Prostate gland (tissue), 2 donors: ENCODE results near the gene UBQLN1. TPM values are rescaled to one million over a fixed set of nuclear protein-coding genes. Genes with fewer than 3 reads are reported as not detected.
A peak's percentile ranks its signal among the peaks of the same experiment; 100 is the strongest.

Experiments
- DNase-seq: peaks from one replicate; pipeline ENCODE4 v3.0.0-alpha.2; 2019; ENCODE audit warnings: low spot score
- H3K27ac ChIP-seq, 2 donors: fragments of 200-600 bp; sonication (generic); 2 replicates each; pipeline ENCODE4 v1.5.1; 2017 to 2019
- H3K27me3 ChIP-seq: fragments of 200-600 bp; sonication (generic); replicated peaks from 2 replicates; pipeline ENCODE4 v1.5.1; 2019; ENCODE audit not compliant: insufficient read depth
- H3K36me3 ChIP-seq, 2 donors: fragments of 200-600 bp; sonication (generic); 1 replicate in 1 of 2; 2 replicates in 1 of 2; pipeline versions ENCODE4 v1.5.1 to v1.8.1; 2017 to 2019
- H3K4me1 ChIP-seq: fragments of 200-600 bp; sonication (generic); replicated peaks from 2 replicates; pipeline ENCODE4 v1.5.1; 2019
- H3K4me3 ChIP-seq, 2 donors: fragments of 200-600 bp; sonication (generic); 2 replicates each; pipeline ENCODE4 v1.5.1; 2017 to 2019
- H3K9me3 ChIP-seq: fragments of 200-600 bp; sonication (generic); 2 replicates; pipeline ENCODE4 v1.5.1; 2017
- CTCF ChIP-seq, 4 experiments: fragments of 200-600 bp in 2 of 4; fragments of 450-650 bp in 2 of 4; sonication (generic) in 2 of 4; IDR thresholded peaks; 1 replicate in 3 of 4; 2 replicates in 1 of 4; pipeline ENCODE4 v1.5.1; 2016 to 2019; ENCODE audit warnings: antibody characterized with exemption in 4 of 4, mild to moderate bottlenecking in 2 of 4, moderate library complexity in 2 of 4
- POLR2A ChIP-seq: fragments of 450-650 bp; IDR thresholded peaks from one replicate; pipeline ENCODE4 v1.6.1; 2016; ENCODE audit warnings: antibody characterized with exemption, mild to moderate bottlenecking
- POLR2AphosphoS5 ChIP-seq: sonication (generic); formaldehyde crosslinking; IDR thresholded peaks from one replicate; pipeline ENCODE4 v1.6.1; 2017; ENCODE audit warnings: antibody characterized with exemption
- WGBS: methylation state at CpG from one replicate; pipeline ENCODE4 v1.1.5; 2018; 5-methylcytosine and 5-hydroxymethylcytosine counted together
- intact Hi-C: fragments of 100-400 bp; cut with DNase I; formaldehyde crosslinking; loops from one replicate; pipeline ENCODE4 v1.14.2; 2022
- total RNA-seq, 2 donors: library from RNA; depleted of rRNA; stranded (reverse); fragments of >200 nt; gene quantifications; one replicate each; pipeline ENCODE4 v1.1.0, GENCODE V29; 2016

Gene UBQLN1
- total RNA-seq, 2 donors from 2014 or later, result 106 to 155 TPM

GRCh38 chr9:83629433-83630104 is 78.2 kb downstream of the UBQLN1 start:
- intact Hi-C loops, result loop anchor here (10.0 kb wide), 1 partner anchor 185 kb away; the partner anchor contains the start of gene GKAP1
- no peaks in the 10 kb centered on the region for H3K4me1 ChIP-seq
- DNase-seq, result no peak
- WGBS, result 86% methylated on average over 7 of the region's 7 CpGs
- no peaks in the 10 kb centered on the region for H3K27me3 ChIP-seq
- no peaks in the 10 kb centered on the region for H3K36me3 ChIP-seq
- no peak overlapping the region for H3K4me3 ChIP-seq
- no peaks in the 10 kb centered on the region for H3K9me3 ChIP-seq
- no peak overlapping the region for H3K27ac ChIP-seq
- TF ChIP-seq POLR2A (no peak), POLR2AphosphoS5 (no peak), CTCF (IDR thresholded peaks at IDR 0.05) (no peak)

DNA sequence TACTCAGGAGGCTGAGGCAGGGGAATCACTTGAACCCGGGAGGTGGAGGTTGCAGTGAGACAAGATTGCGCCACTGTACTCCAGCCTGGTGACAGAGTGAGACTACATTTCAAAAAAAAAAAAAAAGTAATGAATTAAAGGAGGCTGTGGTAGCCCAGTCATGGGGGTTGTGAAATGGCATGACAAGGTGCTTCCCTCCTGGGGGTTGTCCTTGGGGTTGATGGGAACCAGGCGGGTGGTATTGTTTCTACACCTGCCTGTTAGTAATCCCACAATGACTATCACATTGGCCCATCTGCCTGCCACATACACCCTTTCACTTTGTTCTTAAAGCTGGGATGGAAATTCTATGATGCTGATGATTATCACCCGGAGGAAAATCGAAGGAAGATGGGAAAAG is 79.2 kb downstream of the UBQLN1 start:
- no peak overlapping the region for H3K27ac ChIP-seq
- no peak for DNase-seq
- H3K4me3 ChIP-seq, result no peak overlapping the region
- H3K4me1 ChIP-seq, result no peaks in the 10 kb centered on the region
- 97% methylated on average over 5 of the region's 5 CpGs for WGBS
- no peaks in the 10 kb centered on the region for H3K27me3 ChIP-seq
- TF ChIP-seq POLR2A (no peak), POLR2AphosphoS5 (no peak), CTCF (IDR thresholded peaks at IDR 0.05) (no peak)
- no peaks in the 10 kb centered on the region for H3K36me3 ChIP-seq
- H3K9me3 ChIP-seq, result no peaks in the 10 kb centered on the region
- intact Hi-C loops, result loop anchor here (10.0 kb wide), 1 partner anchor 186 kb away; the partner anchor contains the start of gene GKAP1

DNA sequence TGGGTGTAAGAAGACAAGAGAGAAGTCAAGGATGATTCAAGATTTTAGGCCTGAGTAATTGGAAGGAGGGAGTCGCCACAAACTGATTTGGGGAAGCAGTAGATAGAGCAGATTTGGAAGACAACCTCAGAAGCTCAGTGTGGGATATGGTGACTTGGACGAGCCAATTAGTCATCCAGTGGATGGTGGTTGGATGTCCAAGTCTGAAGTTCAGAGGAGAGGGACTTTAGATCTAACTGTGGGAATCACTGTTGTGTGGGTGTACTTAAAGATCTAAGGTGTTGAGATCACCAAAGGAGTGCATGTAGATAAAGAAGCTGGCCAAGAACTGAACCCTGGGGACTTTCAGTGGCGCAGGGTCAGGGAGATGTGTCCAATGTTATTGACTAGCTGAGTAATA is 82.6 kb downstream of the UBQLN1 start:
- H3K27ac ChIP-seq, result no peak overlapping the region
- no peak overlapping the region for H3K4me3 ChIP-seq
- H3K9me3 ChIP-seq, result no peaks in the 10 kb centered on the region
- no peaks in the 10 kb centered on the region for H3K4me1 ChIP-seq
- H3K36me3 ChIP-seq, result no peaks in the 10 kb centered on the region
- intact Hi-C loops, result loop anchor here (10.0 kb wide), 1 partner anchor 190 kb away; the partner anchor contains the start of gene GKAP1
- TF ChIP-seq CTCF (IDR thresholded peaks at IDR 0.05), result no peak
- TF ChIP-seq POLR2A, result no peak
- TF ChIP-seq POLR2AphosphoS5, result no peak
- DNase-seq, result no peak
- no peaks in the 10 kb centered on the region for H3K27me3 ChIP-seq
- 89% methylated on average over 3 of the region's 3 CpGs for WGBS

- no peaks in the 10 kb centered on the region for H3K9me3 ChIP-seq
- 16% methylated on average over 5 of the region's 5 CpGs for WGBS
- H3K36me3 ChIP-seq, result no peaks in the 10 kb centered on the region
- peak overlapping the region; percentile 84 to 89 for H3K4me3 ChIP-seq
- H3K27ac ChIP-seq, result peak overlapping the region; percentile 90 to 91
- TF ChIP-seq POLR2AphosphoS5 (no peak), CTCF (IDR thresholded peaks at IDR 0.05) (no peak), POLR2A (no peak)
- DNase-seq, result no peak
- H3K27me3 ChIP-seq, result no peaks in the 10 kb centered on the region
- intact Hi-C loops, result loop anchor here (5.0 to 10.0 kb wide), 2 partner anchors 191 to 294 kb away; partner anchors contain the start of gene GKAP1
- H3K4me1 ChIP-seq, result no peaks in the 10 kb centered on the region
These were observed 84.1 kb downstream of the UBQLN1 start for GRCh38 chr9:83623679-83624076.
